ENCODE results near the gene USP37.

The USP37 gene

GRCh38 chr2:218400930-218401881 lies 166.9 kb downstream of the USP37 start:
- DNase-seq, result no peak

Data from stimulated activated CD4-positive, alpha-beta T cell treated with anti-CD3 and anti-CD28 coated beads, Interleukin-4, amount 100 ng/mL, for 4 hours (primary cell).